PFSK-1 (cell line): ENCODE measurements around the gene GRWD1.

Experiments used
- FOXP2 ChIP-seq: optimal IDR thresholded peaks from 2 replicates; pipeline ENCODE3; 2011; ENCODE audit warnings: borderline replicate concordance, control low read depth, inconsistent platforms; ENCODE audit not compliant: insufficient read depth; ENCODE audit errors: extremely low read length, extremely low read depth
- POLR2AphosphoS5 ChIP-seq: IDR thresholded peaks from 2 replicates; pipeline ENCODE4 v1.6.1; 2012; ENCODE audit warnings: low read depth, mild to moderate bottlenecking, control low read depth, low read length, moderate library complexity
- REST ChIP-seq, 2 experiments: IDR thresholded peaks; 2 replicates each; pipeline versions ENCODE4 v1.6.1 to v1.8.0; 2011 to 2012; ENCODE audit warnings: low read depth in 2 of 2, low read length in 2 of 2, control low read depth in 1 of 2, inconsistent platforms in 1 of 2, mild to moderate bottlenecking in 1 of 2, moderate library complexity in 1 of 2; ENCODE audit not compliant: insufficient read depth in 1 of 2
- SIN3A ChIP-seq: IDR thresholded peaks from 2 replicates; pipeline ENCODE4 v1.6.1; 2012; ENCODE audit warnings: mild to moderate bottlenecking, low read length, moderate library complexity, borderline replicate concordance; ENCODE audit not compliant: insufficient read depth
- TAF1 ChIP-seq: IDR thresholded peaks from 2 replicates; pipeline ENCODE4 v1.6.1; 2012; ENCODE audit warnings: low read length, control low read depth, borderline replicate concordance; ENCODE audit not compliant: insufficient read depth

The GRWD1 gene

GRCh38 chr19:48499316-48500090, 53.7 kb downstream of the GRWD1 start:
- TF ChIP-seq REST (IDR thresholded peaks at IDR 0.05; ENCODE audit: insufficient read depth in 1 of 2, low read depth in 2 of 2, low read length in 2 of 2), result no peak
- no peak for TF ChIP-seq SIN3A

- TF ChIP-seq TAF1 (no peak), FOXP2 (no peak), REST (IDR thresholded peaks at IDR 0.05; ENCODE audit: insufficient read depth in 1 of 2, low read depth in 2 of 2, low read length in 2 of 2) (no peak), SIN3A (no peak), POLR2AphosphoS5 (no peak)
Observed at GRCh38 chr19:48500830-48501493, 55.2 kb downstream of the GRWD1 start.

GRCh38 chr19:48501494-48502349, 55.9 kb downstream of the GRWD1 start:
- TF ChIP-seq REST (IDR thresholded peaks at IDR 0.05; ENCODE audit: insufficient read depth in 1 of 2, low read depth in 2 of 2, low read length in 2 of 2), result no peak
- peak; percentile 23 for TF ChIP-seq FOXP2

GRCh38 chr19:48502350-48503018, 56.7 kb downstream of the GRWD1 start:
- TF ChIP-seq FOXP2, result peak; percentile 1
- no peak for TF ChIP-seq SIN3A

- TF ChIP-seq FOXP2 (no peak), SIN3A (no peak), REST (IDR thresholded peaks at IDR 0.05; ENCODE audit: insufficient read depth in 1 of 2, low read depth in 2 of 2, low read length in 2 of 2) (no peak), POLR2AphosphoS5 (no peak), TAF1 (no peak)
Observed at GRCh38 chr19:48506138-48506733, 60.5 kb downstream of the GRWD1 start.
